AG09309 (cell line): ENCODE measurements around the gene MACROD1.
"Not testable (repeated sequence)": the region's sequence is repeated elsewhere in the genome, so short reads cannot be mapped to it uniquely, and the experiment has no call there.

Experiments
- DNase-seq: peaks from one replicate; pipeline ENCODE4 v3.0.0-alpha.2; 2010; ENCODE audit warnings: low read depth
- H3K4me3 ChIP-seq: 2 replicates; pipeline ENCODE4 v1.5.1; 2011; ENCODE audit warnings: mild to moderate bottlenecking, low read depth, low read length, moderate library complexity; ENCODE audit not compliant: control insufficient read depth
- TF ChIP-seq, protein P1 (sequence below): IDR thresholded peaks from 2 replicates; pipeline ENCODE4 v1.5.1; 2011; ENCODE audit warnings: mild to moderate bottlenecking, low read depth, low read length, inconsistent platforms; ENCODE audit not compliant: insufficient read depth, control insufficient read depth; ENCODE audit errors: missing control alignments

Gene MACROD1

DNA sequence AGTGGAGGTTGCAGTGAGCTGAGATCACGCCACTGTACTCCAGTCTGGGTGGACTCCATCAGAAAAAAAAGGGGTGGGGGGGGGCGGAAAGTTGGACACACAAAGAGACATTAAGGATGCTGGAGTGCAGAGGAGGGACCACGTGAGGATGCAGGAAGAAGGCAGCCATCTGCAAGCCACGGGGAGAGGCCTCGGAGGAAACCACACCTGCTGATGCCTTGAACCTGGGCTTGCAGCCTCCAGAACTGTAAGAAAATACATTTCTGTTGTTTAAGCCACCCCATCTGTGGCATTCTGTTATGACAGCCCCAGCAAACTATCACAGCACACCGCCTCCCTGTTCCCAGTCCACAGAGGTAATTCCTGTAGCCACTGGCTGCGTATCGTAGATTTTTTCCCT lies 10.8 kb upstream of the MACROD1 start:
- TF ChIP-seq, protein P1, sequence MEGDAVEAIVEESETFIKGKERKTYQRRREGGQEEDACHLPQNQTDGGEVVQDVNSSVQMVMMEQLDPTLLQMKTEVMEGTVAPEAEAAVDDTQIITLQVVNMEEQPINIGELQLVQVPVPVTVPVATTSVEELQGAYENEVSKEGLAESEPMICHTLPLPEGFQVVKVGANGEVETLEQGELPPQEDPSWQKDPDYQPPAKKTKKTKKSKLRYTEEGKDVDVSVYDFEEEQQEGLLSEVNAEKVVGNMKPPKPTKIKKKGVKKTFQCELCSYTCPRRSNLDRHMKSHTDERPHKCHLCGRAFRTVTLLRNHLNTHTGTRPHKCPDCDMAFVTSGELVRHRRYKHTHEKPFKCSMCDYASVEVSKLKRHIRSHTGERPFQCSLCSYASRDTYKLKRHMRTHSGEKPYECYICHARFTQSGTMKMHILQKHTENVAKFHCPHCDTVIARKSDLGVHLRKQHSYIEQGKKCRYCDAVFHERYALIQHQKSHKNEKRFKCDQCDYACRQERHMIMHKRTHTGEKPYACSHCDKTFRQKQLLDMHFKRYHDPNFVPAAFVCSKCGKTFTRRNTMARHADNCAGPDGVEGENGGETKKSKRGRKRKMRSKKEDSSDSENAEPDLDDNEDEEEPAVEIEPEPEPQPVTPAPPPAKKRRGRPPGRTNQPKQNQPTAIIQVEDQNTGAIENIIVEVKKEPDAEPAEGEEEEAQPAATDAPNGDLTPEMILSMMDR: no peak
- no peak overlapping the region for H3K4me3 ChIP-seq
- no peak for DNase-seq

DNA sequence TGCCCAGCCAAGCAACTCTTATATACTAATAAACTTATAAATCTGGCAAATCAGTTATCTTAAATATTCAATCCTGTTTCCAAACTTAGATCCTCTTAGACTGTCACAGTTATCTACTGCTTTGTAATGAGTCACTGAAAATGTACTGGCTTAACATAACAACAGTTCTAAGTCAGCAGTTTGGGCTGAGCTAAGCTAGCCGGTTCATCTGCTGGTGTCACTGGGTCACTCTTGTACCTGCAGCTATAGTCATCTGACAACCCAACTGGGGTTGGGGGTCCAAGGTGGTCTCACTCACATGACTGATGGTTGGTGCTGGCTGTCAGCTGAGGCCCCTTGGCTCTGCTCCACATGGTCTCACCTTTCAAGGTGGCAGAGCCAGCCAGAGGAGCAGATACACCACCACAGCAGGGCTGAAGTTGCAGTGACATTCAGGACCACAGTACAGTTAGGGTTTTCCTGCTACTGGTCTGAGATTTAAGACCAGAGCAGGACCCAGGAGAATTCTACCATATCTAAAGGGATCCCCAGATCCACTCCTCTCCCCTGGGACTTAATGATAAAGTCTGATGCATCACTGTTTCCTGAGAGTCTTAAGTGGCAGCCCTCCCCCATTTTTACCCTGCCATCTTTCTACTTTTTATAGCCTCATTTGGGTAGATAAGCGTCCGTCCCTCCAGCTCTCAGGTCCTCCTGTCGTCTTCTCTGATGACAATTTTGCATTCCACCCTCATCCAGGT lies 7.9 kb upstream of the MACROD1 start:
- TF ChIP-seq, protein P1: no peak
- DNase-seq: no peak
- no peak overlapping the region for H3K4me3 ChIP-seq

DNA sequence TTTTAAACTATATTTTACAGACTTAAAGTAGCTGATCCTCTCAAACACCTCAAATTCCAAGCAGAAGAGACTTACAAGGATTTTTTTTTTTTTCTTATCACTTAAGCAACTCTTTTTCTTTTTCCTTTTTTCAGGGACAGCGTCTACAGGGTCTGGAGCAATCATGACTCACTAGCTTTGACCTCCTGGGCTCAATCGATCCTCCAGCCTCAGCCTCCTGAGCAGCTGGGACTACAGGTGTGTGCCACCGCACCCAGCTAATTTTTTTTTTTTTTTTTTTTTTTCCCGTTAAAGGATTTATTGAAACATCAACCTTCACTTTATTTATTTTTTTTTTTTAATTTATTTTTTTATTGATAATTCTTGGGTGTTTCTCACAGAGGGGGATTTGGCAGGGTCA lies 4.5 kb upstream of the MACROD1 start:
- TF ChIP-seq, protein P1: no peak
- no peak overlapping the region for H3K4me3 ChIP-seq
- DNase-seq: no peak

DNA sequence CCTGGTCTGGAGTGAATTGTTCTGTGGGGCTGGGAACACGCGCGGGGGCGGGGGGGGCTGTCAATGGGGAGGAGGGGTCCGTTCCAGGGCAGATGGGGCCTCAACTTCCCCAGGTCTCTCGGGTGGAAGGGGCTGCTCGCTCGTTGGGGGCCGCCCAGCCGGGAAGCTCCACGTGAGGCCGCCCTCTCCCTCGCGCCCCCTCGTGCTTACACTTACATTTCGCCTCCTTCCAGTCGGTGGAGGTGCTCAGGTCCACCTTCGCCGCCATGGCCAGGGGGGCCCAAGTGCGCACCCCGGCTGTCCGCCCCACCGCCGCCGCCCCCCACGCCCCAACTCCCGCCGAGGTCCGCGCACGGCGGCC lies 452 bp downstream of the MACROD1 start:
- DNase-seq: no peak
- H3K4me3 ChIP-seq: peak overlapping the region; percentile 55
- TF ChIP-seq, protein P1: peak; percentile 8

DNA sequence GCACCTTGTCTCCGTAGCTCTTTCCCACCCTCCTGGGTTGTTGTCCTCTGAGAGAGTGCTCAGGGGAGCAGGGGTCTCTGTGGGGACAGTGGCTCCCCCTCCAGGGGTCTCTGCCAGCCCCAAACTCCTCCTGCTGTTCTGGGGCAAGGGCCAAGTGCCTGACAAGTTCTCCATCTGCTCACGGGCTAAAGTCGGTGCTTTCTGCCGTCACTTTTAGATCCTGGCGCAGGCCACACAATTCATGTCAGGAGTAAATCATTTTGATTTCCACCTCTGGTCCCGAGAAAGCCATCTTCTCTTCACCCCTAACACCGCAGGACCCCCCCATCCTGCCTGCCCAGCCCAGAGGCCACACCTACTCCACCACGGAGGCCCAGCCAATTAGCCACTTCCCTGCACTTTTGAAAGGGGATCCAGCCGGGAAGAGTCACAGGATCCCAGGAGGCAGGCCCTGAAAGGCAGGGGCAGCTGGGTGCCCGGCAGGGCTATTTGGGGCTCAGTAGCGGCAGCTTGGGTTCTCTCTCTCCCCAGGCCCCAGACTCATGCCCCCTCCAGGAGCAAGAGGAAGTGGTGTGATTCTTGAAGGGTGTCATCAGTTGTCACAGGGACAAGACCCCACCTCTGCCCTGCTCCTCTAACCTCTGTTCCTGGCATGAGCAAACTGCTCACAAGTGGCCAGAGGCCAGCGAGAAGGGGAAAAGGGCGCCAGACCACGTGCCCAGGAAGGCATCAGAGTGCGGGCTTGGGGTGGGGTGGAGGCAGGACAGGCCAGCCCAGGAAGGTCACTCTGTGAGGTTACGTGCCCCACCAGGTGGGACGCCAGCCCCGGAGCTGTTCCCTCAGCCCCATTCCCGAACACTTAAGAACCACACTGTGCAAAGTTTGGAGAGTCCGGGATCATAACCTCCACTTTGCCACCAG lies 1.3 kb downstream of the MACROD1 start:
- peak overlapping the region; percentile 55 for H3K4me3 ChIP-seq

DNA sequence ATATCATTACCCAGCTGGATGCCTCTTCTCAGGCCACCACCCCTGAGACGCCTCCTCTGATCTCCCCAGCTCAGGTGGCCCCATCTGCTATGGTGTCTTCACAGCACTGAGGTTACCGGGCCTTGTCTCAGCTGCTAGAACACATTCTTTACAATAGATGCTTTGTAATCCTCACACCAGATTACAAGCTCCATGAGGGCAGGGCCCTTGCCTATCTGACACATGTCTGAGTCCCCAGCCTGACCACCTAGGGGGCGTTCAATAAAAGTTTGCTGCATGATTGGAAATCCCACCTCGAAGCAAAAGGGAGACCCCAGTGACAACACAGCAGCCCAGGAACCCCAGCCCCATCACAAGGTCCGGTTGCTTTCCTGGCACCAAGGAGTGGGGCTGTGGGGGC lies 2.0 kb downstream of the MACROD1 start:
- no peak overlapping the region for H3K4me3 ChIP-seq
- TF ChIP-seq, protein P1: no peak
- DNase-seq: no peak

More for the DNA sequence above, 1.3 kb downstream of the MACROD1 start:
- DNase-seq: no peak
- TF ChIP-seq, protein P1: no peak

DNA sequence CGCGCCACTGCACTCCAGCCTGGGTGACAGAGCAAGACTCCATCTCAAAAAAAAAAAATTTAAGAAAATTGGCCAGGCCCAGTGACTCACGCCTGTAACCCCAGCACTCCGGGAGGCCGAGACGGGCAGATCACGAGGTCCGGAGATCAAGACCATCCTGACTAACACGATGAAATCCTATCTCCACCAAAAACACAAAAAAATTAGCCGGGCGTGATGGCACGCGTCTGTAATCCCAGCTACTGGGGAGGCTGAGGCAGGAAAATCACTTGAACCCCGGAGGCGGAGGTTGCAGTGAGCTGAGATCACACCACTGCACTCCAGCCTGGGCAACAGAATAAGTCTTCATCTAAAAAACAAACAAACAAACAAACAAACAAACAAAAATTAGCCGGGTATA lies 3.1 kb downstream of the MACROD1 start:
- not testable (repeated sequence) for H3K4me3 ChIP-seq, DNase-seq
